Esophagus (tissue), 2 donors: ENCODE measurements around the gene ANKRD13C. TPM values are rescaled to one million over a fixed set of nuclear protein-coding genes. Genes with fewer than 3 reads are reported as not detected.

Experiments used
- H3K27ac ChIP-seq, 2 donors: one replicate each; pipeline ENCODE4 v1.5.1; 2013; ENCODE audit warnings: low read depth in 2 of 2, mild to moderate bottlenecking in 2 of 2, inconsistent platforms in 1 of 2, low read length in 1 of 2, moderate library complexity in 1 of 2
- H3K27me3 ChIP-seq, 2 donors: one replicate each; pipeline ENCODE4 v1.6.1; 2013; ENCODE audit warnings: low read length in 2 of 2, control low read depth in 1 of 2, mild to moderate bottlenecking in 1 of 2; ENCODE audit not compliant: insufficient read depth in 2 of 2, control insufficient read depth in 1 of 2
- H3K36me3 ChIP-seq, 2 donors: one replicate each; pipeline ENCODE4 v1.6.1; 2013; ENCODE audit warnings: low read length in 1 of 2; ENCODE audit not compliant: control insufficient read depth in 2 of 2, insufficient read depth in 2 of 2
- H3K4me1 ChIP-seq, 2 donors: one replicate each; pipeline ENCODE4 v1.6.1; 2013; ENCODE audit warnings: low read length in 1 of 2; ENCODE audit not compliant: control insufficient read depth in 2 of 2, insufficient read depth in 2 of 2
- H3K4me3 ChIP-seq, 2 donors: one replicate each; pipeline ENCODE4 v1.5.1; 2013; ENCODE audit warnings: low read length in 2 of 2, mild to moderate bottlenecking in 2 of 2, low read depth in 1 of 2, moderate library complexity in 1 of 2
- H3K9me3 ChIP-seq, 2 donors: one replicate each; pipeline ENCODE4 v1.6.1; 2013; ENCODE audit warnings: mild to moderate bottlenecking in 2 of 2, low read depth in 1 of 2, low read length in 1 of 2, moderate library complexity in 1 of 2; ENCODE audit not compliant: control insufficient read depth in 2 of 2, insufficient read depth in 1 of 2
- WGBS, 2 donors: extraction: QIAGEN DNeasy Blood & Tissue Kit; methylation state at CpG; one replicate each; pipeline ENCODE4 v1.1.7; 2013; 5-methylcytosine and 5-hydroxymethylcytosine counted together
- polyA plus RNA-seq, 2 donors: library from polyadenylated mRNA; stranded (reverse); fragments of 200-250 nt; gene quantifications; one replicate each; pipeline ENCODE4 v1.2.3, GENCODE V29; 2013
- donor health status: healthy with polysubstance abuse.
- donor health status: Bipolar disorder and iron deficiency.

The ANKRD13C gene
- polyA plus RNA-seq, 2 donors = 6.4 to 7.2 TPM

DNA sequence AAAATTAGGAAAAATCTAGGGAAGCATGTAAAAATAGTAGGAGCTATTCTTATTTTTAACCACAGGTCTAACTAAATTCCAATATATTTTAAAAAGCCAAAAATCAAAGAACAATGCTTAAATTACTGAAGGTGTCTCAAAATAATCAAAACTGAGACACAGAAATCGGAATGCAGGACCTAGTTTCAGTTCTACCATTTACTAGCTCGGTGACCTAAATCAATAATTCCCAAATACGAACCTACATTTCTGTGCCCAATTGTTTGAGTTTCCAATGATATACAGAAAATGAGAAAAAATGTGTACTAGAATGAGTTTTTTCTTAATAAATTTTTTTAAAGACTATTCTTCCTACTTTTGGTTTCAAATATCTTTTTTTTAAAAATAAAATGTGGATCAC is 37.4 kb downstream of the ANKRD13C start:
- Histone ChIP-seq H3K9me3 (no peaks in the 10 kb centered on the region), H3K4me1 (no peaks in the 10 kb centered on the region), H3K36me3 (no peaks in the 10 kb centered on the region), H3K27me3 (no peaks in the 10 kb centered on the region), H3K27ac (no peak overlapping the region), H3K4me3 (no peak overlapping the region)
- WGBS, 2 donors = 94 to 98% methylated on average over 3 of the region's 3 CpGs

DNA sequence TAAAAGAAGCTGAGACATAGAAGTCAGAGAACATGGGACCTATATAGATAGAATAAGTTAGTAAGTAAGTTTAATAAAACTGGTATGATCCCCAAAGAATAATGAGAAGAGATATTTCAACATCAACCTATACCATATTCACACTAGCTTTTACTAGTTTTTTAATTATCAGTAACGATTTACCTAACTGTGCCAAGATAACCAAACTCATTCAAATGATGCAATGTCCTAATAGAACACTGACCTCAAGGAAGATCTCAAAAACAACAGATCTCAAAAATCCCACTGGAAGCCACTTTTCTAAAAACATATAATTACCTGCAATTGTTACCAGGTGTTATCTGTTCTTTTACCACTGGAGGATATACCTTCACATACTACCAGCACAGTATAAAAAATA is 38.7 kb downstream of the ANKRD13C start:
- H3K9me3 ChIP-seq = no peaks in the 10 kb centered on the region
- no peak overlapping the region for H3K27ac ChIP-seq
- H3K4me3 ChIP-seq = no peak overlapping the region
- H3K4me1 ChIP-seq = no peaks in the 10 kb centered on the region
- no peaks in the 10 kb centered on the region for H3K36me3 ChIP-seq
- WGBS, 2 donors = 84 to 91% methylated on average over 1 of the region's 1 CpG
- no peaks in the 10 kb centered on the region for H3K27me3 ChIP-seq

DNA sequence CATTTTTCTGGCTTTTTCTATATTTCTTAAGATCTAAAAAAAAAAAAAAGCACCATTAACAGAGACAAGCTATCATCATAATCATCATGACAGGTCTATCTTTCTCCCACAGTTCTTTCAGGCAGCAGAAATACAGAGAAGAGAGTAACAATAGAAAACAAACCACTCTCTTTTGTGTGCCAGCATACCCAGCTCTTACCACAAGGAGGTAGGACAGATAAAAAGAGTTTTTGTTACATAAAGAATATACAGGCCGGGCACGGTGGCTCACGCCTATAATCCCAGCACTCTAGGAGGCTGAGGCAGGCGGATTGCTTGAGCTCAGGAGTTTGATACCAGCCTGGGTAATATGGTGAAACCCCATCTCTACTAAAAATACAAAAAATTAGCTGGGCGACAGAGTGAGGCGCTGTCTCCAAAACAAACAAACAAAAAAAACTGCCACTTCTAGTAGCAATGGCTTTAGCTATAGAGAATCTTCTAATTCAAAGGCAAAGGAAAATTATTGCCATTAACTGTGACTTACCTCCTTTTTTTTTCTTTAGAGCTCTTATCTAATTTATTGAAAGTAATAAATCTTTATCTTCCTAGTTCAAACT is 39.7 kb downstream of the ANKRD13C start:
- Histone ChIP-seq H3K4me1 (no peaks in the 10 kb centered on the region), H3K36me3 (no peaks in the 10 kb centered on the region), H3K27ac (no peak overlapping the region), H3K27me3 (no peaks in the 10 kb centered on the region), H3K9me3 (no peaks in the 10 kb centered on the region), H3K4me3 (no peak overlapping the region)
- WGBS, 2 donors = 90 to 91% methylated on average over 6 of the region's 6 CpGs

DNA sequence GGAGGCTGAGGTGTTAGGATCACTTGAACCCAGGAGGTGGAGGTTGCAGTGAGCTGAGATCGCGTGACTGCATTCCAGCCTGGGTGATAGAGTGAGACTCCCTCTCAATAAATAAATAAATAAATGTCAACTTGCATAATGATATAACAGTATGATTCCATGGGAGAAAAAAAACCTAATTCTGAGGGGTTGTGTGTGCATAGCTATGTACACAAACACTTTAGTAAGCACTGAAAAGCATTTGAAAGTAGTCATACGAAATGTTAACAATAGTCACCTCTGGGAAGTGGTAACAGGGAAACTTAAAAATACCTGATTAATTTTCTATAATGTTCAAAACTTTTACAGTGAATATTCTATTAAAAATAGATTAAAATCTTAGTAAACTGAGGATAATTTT is 43.2 kb downstream of the ANKRD13C start:
- H3K36me3 ChIP-seq = peaks cover 0 to 3% of the 10 kb centered on the region in 2 donors
- no peaks in the 10 kb centered on the region for H3K4me1 ChIP-seq
- H3K27me3 ChIP-seq = no peaks in the 10 kb centered on the region
- WGBS, 2 donors = 96% methylated on average over 3 of the region's 3 CpGs
- H3K9me3 ChIP-seq = no peaks in the 10 kb centered on the region
- H3K4me3 ChIP-seq = no peak overlapping the region
- H3K27ac ChIP-seq = no peak overlapping the region

DNA sequence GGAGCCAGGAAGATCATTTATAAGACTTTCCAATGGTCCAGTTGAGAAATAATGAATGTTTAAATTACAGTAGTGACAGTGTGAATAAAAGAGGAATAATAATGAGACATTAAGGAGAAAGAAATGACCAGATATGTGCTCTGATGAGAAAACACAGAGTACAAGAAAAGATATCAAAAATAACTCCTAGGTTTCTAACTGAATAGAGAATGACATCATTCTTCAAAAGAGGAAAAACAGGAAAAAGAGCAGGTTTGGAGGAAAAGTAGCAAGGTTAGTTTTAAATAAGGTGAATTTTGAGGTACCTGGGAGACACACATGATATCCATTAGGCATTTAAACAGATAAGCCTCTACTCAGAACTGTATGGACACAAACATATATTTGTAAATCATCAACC is 55.0 kb downstream of the ANKRD13C start:
- Histone ChIP-seq H3K36me3 (peaks cover 0 to 3% of the 10 kb centered on the region in 2 donors), H3K27me3 (no peaks in the 10 kb centered on the region), H3K4me1 (no peaks in the 10 kb centered on the region), H3K4me3 (no peak overlapping the region), H3K27ac (no peak overlapping the region), H3K9me3 (no peaks in the 10 kb centered on the region)

DNA sequence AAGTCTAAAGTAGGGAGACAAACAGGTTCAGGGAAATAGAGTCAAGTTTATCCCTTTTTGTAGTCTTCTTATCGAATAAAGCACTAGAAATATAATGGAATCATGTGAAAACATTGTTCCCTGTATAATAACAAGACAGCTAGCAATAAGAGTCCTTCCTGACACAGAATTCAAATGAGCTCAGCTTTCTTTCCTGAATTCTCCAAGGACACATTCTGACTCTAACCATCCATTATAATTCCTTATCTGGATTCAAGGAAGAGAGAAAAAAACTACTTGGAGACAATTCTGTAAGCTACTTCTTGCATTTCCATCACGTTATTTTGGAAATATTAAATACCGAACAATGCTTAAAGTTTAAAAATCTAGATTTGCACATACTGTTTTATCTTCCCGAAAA is 58.8 kb downstream of the ANKRD13C start:
- WGBS, 2 donors = 93% methylated on average over 4 of the region's 4 CpGs
- H3K9me3 ChIP-seq = no peaks in the 10 kb centered on the region
- no peak overlapping the region for H3K27ac ChIP-seq
- H3K4me1 ChIP-seq = no peaks in the 10 kb centered on the region
- H3K27me3 ChIP-seq = no peaks in the 10 kb centered on the region
- H3K36me3 ChIP-seq = peaks cover 0 to 6% of the 10 kb centered on the region in 2 donors
- no peak overlapping the region for H3K4me3 ChIP-seq

DNA sequence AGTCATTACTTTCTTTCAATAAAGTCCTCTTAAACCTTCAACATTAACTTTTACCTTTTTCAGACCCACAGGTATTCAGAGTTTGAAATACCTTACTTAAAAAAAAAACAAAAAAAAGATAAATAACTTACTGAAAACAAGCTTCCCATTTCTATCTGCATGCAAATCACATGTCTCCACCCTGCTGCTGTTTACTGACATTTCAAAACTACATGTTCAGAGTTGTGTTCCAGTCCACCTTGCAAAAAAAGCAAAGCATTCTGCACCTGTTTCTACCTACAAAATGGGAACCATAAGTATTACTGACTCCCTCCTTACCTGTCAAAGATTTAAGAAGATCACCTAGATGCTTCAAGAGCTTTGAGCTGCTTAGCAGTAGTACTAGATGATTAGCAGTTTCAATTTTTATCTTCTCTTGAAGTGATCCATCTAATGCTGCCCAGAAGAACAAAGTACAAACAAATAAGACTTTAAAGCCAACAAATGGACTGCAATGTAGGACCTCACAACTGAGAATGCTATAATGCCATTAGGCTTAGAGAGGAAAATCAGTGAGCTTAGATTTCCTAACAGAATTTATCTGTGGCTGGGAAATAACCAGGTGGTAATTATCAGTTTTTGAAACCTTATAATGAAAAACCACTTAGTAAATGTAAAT is 61.2 kb downstream of the ANKRD13C start:
- Histone ChIP-seq H3K4me3 (no peak overlapping the region), H3K9me3 (no peaks in the 10 kb centered on the region), H3K27ac (no peak overlapping the region), H3K4me1 (no peaks in the 10 kb centered on the region), H3K36me3 (peaks cover 2 to 4% of the 10 kb centered on the region in 2 donors), H3K27me3 (no peaks in the 10 kb centered on the region)

DNA sequence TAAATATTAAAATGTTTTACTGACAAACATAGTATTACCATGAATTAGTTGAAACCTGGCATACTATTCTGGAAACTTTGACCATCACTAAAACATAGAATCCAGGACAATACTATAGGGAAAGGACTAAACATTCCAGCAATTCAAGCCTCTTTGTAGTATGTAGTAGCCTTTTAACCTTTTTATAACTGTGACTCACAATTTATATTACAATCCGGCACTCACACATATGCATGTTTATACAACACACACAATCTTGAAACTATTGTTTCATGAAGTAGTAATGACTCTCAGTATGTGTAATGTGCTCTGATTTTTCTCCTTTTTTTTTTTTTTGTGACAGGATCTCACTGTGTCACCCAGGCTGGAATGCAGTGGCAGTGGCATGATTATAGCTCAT is 64.3 kb downstream of the ANKRD13C start:
- Histone ChIP-seq H3K4me3 (no peak overlapping the region), H3K36me3 (peaks cover 2 to 4% of the 10 kb centered on the region in 2 donors), H3K27me3 (no peaks in the 10 kb centered on the region), H3K27ac (no peak overlapping the region), H3K9me3 (no peaks in the 10 kb centered on the region), H3K4me1 (no peaks in the 10 kb centered on the region)
- WGBS, 2 donors = 62 to 64% methylated on average over 1 of the region's 1 CpG

DNA sequence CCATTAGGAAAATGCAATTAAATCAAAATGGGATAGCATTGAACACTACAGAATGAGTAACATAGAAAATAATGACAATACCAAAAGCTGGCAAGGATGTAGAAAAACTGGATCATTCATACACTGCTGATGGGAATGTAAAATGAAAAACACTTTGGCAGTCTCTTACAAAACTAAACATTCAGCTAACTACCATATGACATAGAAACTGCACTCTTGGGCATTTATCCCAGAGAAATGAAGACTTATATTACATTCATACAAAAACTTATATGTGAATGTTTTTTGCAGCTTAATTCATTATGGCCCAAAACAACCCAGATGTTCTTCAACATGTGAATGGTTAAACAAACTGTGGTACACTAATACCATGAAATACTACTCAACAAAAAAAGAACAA is 66.4 kb downstream of the ANKRD13C start:
- Histone ChIP-seq H3K4me3 (no peak overlapping the region), H3K36me3 (peaks cover 0 to 2% of the 10 kb centered on the region in 2 donors)

DNA sequence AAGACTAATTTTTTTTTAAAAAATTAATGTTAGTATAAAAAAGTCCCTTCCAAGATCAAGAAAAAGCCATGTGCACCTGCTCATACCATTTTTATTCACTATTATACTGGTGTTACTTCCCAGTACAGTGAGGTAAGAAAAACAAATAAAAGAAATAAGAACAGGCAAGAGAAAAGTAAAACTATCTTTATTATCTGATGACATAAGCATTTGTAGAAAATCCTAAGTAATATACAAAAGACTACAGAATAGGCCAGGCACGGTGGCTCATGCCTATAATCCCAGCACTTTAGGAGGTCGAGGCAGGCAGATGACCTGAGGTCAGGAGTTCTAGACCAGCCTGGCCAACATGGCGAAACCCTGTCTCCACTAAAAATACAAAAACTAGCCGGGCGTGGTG is 68.1 kb downstream of the ANKRD13C start:
- Histone ChIP-seq H3K36me3 (peaks cover 0 to 2% of the 10 kb centered on the region in 2 donors), H3K4me1 (no peaks in the 10 kb centered on the region), H3K27me3 (no peaks in the 10 kb centered on the region), H3K4me3 (no peak overlapping the region), H3K27ac (no peak overlapping the region), H3K9me3 (no peaks in the 10 kb centered on the region)
- 68 to 90% methylated on average over 5 of the region's 5 CpGs for WGBS, 2 donors

More for the DNA sequence above, 66.4 kb downstream of the ANKRD13C start:
- no peak overlapping the region for H3K27ac ChIP-seq
- H3K27me3 ChIP-seq = no peaks in the 10 kb centered on the region
- no peaks in the 10 kb centered on the region for H3K4me1 ChIP-seq
- H3K9me3 ChIP-seq = no peaks in the 10 kb centered on the region
